HG03521 (cell line): ENCODE measurements around the gene FAM13C.
"Not testable (repeated sequence)": the region's sequence is repeated elsewhere in the genome, so short reads cannot be mapped to it uniquely, and the experiment has no call there.

ENCODE experiments used
- ATAC-seq: cut with Tn5 transposase; IDR thresholded peaks from one replicate; pipeline ENCODE4 v1.9.1; 2021; ENCODE audit warnings: mild to moderate bottlenecking, moderate library complexity; ENCODE audit not compliant: unreplicated experiment

FAM13C gene

GRCh38 chr10:59362144-59362958 is at the start of gene FAM13C:
Gene FAM13C (minus strand): TSS chr10:59362549. CDS start chr10:59362460, 89 bp downstream.
- ATAC-seq, result no peak

- ATAC-seq, result no peak
Observed at GRCh38 chr10:59405235-59405634, 42.9 kb upstream of the FAM13C start.

- ATAC-seq, result no peak
Observed at GRCh38 chr10:59400214-59400613, 37.9 kb upstream of the FAM13C start.

- ATAC-seq, result not testable (repeated sequence)
Observed at GRCh38 chr10:59399329-59399728, 37.0 kb upstream of the FAM13C start.

GRCh38 chr10:59397961-59398360 is 35.6 kb upstream of the FAM13C start:
- ATAC-seq, result no peak

DNA sequence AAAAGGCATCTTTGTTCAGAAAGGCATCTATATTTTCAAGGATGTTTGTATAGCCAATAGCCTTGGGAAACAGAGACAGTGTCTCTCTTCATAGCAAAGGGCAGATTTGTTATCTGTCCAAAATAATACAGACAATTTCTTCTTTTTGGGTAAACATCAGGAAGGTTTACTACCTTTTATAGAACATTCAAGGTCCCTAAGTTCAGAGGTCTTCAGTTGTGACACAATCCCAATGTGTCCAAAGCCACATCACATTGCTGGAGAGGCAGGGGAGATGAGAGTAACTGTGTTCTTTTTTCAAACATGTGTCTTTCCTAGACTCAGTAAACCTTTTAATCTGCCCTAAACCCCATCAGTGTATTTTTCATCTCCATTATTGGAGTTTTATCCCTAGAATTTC is 33.6 kb upstream of the FAM13C start:
- ATAC-seq, result no peak

- ATAC-seq, result no peak
Observed at GRCh38 chr10:59393349-59393748, 31.0 kb upstream of the FAM13C start.

- ATAC-seq, result no peak
Observed at GRCh38 chr10:59391060-59391459, 28.7 kb upstream of the FAM13C start.

DNA sequence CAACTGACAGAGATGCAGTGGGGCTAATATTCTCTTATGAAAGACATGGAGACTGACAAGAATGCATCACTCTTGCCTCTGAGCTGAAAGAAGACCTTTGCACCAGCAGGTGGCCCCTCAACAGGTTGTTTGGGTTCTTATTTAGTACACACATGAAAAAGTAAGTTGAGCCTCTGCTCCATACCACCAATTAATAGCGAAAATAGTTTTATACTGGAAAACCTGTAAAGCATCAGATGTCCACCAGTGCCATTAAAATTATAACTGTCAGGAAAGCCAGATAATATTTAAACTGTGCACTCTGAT is 26.3 kb upstream of the FAM13C start:
- no peak for ATAC-seq

DNA sequence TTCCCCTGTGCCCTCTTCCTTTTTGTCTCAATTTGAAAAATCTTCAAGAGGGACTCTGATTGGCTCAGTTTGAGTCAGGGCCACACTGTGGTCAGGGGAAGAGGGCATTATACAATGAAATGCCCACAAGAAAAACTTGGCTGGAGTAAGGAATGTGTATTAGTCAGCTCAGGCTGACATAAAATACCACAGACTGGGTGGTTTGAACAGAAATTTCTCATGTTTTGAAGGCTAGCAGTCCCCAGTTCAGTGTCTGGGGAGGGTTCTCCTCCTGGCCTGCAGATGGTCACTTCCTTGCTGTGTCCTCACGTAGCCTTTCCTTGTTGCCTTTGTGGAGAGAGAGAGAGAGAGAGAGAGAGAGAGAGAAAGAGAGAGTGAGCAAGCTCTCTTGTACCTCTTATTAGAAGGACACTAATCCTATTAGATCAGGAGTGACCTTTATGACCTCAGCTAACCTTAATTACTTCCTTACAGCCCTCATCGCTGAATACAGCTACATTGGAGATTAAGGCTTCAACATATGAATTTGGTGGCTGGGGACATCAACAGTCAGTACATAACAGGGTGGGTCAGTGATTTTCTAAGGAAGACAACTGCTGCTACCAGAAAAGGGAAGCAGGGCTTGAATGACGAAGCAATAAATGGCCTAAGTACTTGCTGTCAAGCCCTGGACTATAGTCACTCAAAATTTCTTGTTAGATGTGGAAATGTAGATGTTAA is 25.8 kb upstream of the FAM13C start:
- ATAC-seq, result no peak

GRCh38 chr10:59384761-59385160 is 22.4 kb upstream of the FAM13C start:
- no peak for ATAC-seq

- ATAC-seq, result no peak
Observed at GRCh38 chr10:59383908-59384307, 21.6 kb upstream of the FAM13C start.

DNA sequence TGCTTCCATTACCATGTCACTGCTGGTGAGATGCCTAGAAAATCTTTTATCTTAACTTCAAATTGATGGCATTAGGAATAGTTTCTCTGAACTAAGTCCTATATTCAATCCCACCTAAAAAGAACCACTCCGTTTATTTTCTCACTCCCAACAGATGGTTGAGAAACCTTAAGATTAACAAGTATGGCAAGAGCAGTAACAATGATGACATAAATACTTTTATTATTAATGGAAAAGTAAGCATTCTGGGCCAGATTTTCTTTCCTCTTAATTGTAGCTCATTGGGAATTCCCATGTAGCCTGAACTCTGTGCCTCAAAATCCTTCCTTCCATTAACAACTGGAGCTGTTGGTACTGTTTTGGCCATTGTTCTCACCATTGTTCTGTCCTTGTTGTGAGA is 21.1 kb upstream of the FAM13C start:
- ATAC-seq, result no peak

DNA sequence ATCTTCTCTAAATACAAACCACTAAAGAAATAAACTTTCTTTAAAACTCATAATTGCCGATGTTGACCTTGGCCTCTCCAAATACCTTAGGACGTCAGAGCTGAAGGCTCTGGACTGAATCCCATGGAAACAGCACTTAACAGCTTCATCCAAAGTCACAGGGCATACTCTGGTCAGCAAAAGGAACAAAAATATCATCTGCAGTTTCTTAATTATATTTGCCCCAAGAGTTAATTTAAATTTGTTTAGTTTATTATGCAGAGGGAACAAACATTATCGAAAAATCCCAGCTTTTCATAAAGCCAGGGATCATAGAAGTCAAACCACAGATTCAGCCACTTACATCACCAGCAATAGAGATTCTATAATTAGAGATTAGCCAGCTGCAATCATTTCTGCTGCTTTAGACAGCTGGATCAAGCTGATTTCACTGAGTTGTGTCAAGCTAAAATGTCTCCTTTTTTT is 20.5 kb upstream of the FAM13C start:
- no peak for ATAC-seq

GRCh38 chr10:59381687-59382086 is 19.3 kb upstream of the FAM13C start:
- no peak for ATAC-seq

DNA sequence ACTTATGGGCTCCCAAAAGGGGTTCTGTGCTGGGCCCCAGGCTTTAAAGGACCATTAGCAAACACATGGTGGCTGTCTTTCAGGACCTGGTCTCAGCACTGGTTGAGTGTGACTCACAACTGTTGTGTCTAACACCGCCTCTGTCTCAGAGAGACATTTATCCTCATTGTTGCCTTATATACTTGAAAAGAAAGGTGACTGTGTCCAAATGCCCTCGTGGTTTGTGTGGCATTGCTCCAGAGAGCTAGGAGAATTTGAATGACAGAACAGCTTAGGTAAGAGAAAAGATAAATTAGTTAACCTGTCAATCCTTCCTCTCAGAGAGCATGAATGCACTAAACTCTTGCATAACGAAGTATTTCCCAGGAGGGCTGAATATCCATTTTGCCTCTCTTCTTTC is 14.5 kb upstream of the FAM13C start:
- ATAC-seq, result no peak

DNA sequence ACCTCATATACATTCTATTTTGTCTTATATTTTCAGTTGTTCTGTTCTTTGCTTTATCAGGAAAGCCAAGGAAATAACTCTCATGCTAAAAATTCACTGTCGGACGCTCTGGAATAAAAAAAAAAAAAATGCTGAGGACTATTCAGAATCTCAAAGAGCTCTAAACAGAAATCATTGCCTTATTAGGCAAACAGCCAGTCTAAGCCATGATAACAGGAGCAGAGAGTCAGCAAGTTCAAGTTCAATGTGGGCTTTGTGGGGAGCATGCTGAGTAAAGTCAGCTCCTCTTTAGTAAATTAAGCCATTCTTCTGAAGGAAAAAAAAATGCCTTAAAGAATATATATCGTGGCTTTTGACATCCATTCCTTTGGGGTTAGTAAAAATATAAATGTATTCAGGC is 13.6 kb upstream of the FAM13C start:
- ATAC-seq, result no peak

- no peak for ATAC-seq
Observed at GRCh38 chr10:59374916-59375315, 12.6 kb upstream of the FAM13C start.

DNA sequence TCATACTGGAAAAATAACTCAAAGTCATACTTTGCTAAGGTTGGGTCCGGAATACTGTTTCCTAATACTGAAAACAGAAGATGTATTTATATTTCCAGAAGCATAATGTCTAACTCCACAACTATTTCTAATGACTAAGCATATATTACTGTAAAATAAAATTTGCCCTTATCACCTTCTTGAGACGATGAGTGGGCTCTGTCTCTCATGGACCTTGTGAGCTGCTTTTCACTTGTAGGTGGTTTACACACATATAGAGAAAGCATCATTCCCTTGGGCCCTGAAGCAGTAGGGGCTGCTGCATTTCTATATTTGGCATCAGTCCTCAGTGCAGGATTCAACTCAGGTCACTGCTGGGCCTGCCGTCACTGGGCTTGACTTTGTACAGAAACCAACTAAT is 10.7 kb upstream of the FAM13C start:
- ATAC-seq, result no peak

- no peak for ATAC-seq
Observed at GRCh38 chr10:59372543-59372942, 10.2 kb upstream of the FAM13C start.

- ATAC-seq, result no peak
Observed at GRCh38 chr10:59366290-59366689, 3.9 kb upstream of the FAM13C start.

GRCh38 chr10:59363446-59363958 is 1.2 kb upstream of the FAM13C start:
- no peak for ATAC-seq
